HepG2 (cell line): ENCODE results near the gene XKR7. TPM values are rescaled to one million over a fixed set of nuclear protein-coding genes. Genes with fewer than 3 reads are reported as not detected.

Experiments
- ATAC-seq: fragments of 200-7000 bp; cut with Tn5 transposase; 3 replicates; pipeline ENCODE4 v1.9.1; 2020; ENCODE audit warnings: mild to moderate bottlenecking, moderate library complexity
- BruUV-seq: library from RNA; stranded (reverse); fragments of 400-500 nt; replicated peaks from 2 replicates; lab custom pipeline; 2021; lab: Mats Ljungman, UMichigan
- CTCF ChIA-PET: fragments of 300-600 bp; formaldehyde crosslinking; extraction: SDS; loops from one replicate; lab custom pipeline; 2021; ENCODE audit warnings: low total read pairs, inconsistent platforms, low intra/inter-chr PET ratio; lab: Yijun Ruan, JAX
- POLR2A ChIA-PET: fragments of 350-600 bp; sonication (Branson Sonifier 250); formaldehyde crosslinking; loops from one replicate; lab custom pipeline; 2020; ENCODE audit warnings: antibody characterized with exemption, inconsistent platforms; lab: Yijun Ruan, JAX
- DNase-seq: peaks from one replicate; pipeline ENCODE4 v3.0.0-alpha.2; 2015; ENCODE audit warnings: low spot score
- FAIRE-seq: peaks from 3 replicates; lab custom pipeline; 2011; peaks lifted over from hg19 to GRCh38; lab: Jason Lieb, UNC
- H2AFZ ChIP-seq: one replicate; pipeline ENCODE4 v1.6.1; 2011; ENCODE audit warnings: low read length, inconsistent platforms
- H3K27ac ChIP-seq: fragments of 300-600 bp; 3 replicates; pipeline ENCODE4 v1.8.0; 2011; ENCODE audit warnings: mixed run types, mild to moderate bottlenecking, mixed read lengths, low read length, inconsistent platforms; ENCODE audit not compliant: insufficient read depth; ENCODE audit errors: extremely low read length
- H3K27me3 ChIP-seq, 2 experiments: fragments of 200-600 bp in 1 of 2; 2 replicates in 1 of 2; 3 replicates in 1 of 2; pipeline versions ENCODE4 v1.6.0 to v1.8.0; 2011; ENCODE audit warnings: low read length in 2 of 2, mild to moderate bottlenecking in 2 of 2, moderate library complexity in 2 of 2, inconsistent platforms in 1 of 2; ENCODE audit not compliant: insufficient read depth in 2 of 2, control insufficient read depth in 1 of 2
- H3K36me3 ChIP-seq, 2 experiments: fragments of 200-600 bp in 1 of 2; replicated peaks in 1 of 2; 2 replicates in 1 of 2; 3 replicates in 1 of 2; pipeline versions ENCODE4 v1.5.1 to v1.8.0; 2011; ENCODE audit warnings: low read length in 2 of 2, inconsistent platforms in 1 of 2; ENCODE audit not compliant: insufficient read depth in 2 of 2, control insufficient read depth in 1 of 2
- H3K4me1 ChIP-seq: 2 replicates; pipeline ENCODE4 v1.5.1; 2012; ENCODE audit warnings: low read length, inconsistent platforms; ENCODE audit not compliant: insufficient read depth
- H3K4me2 ChIP-seq: 2 replicates; pipeline ENCODE4 v1.6.0; 2011; ENCODE audit warnings: low read depth, low read length, inconsistent platforms
- H3K4me3 ChIP-seq, 3 experiments: fragments of 200-600 bp in 1 of 3; sonication (generic), shearing (Covaris generic) in 1 of 3; replicated peaks in 1 of 3; 2 replicates each; pipeline ENCODE4 v1.5.1; 2011 to 2016; ENCODE audit warnings: low read length in 3 of 3, inconsistent platforms in 2 of 3, low read depth in 2 of 3, mild to moderate bottlenecking in 2 of 3, control low read depth in 1 of 3, mixed read lengths in 1 of 3; ENCODE audit not compliant: insufficient read depth in 1 of 3
- H3K79me2 ChIP-seq: one replicate; pipeline ENCODE4 v1.6.1; 2011; ENCODE audit warnings: low read length, inconsistent platforms; ENCODE audit not compliant: insufficient read depth
- H3K9ac ChIP-seq: 2 replicates; pipeline ENCODE4 v1.6.0; 2011; ENCODE audit warnings: mild to moderate bottlenecking, low read depth, low read length, inconsistent platforms; ENCODE audit not compliant: insufficient read depth
- H3K9me3 ChIP-seq: 2 replicates; pipeline ENCODE4 v1.5.1; 2012; ENCODE audit warnings: mild to moderate bottlenecking, low read length
- H4K20me1 ChIP-seq: 2 replicates; pipeline ENCODE4 v1.6.0; 2011; ENCODE audit warnings: inconsistent platforms, mild to moderate bottlenecking, low read length, moderate library complexity; ENCODE audit not compliant: insufficient read depth
- NFYB ChIP-seq: sonication (generic); formaldehyde crosslinking; IDR thresholded peaks from 2 replicates; pipeline ENCODE4 v1.4.0; 2020; ENCODE audit warnings: missing genetic modification reagents
- ZBTB26 ChIP-seq: IDR thresholded peaks from 2 replicates; pipeline ENCODE4 v1.6.1; 2016; ENCODE audit warnings: missing compliant biosample characterization, missing genetic modification reagents, borderline replicate concordance
- ZNF792 ChIP-seq: IDR thresholded peaks from 2 replicates; pipeline ENCODE4 v1.6.1; 2016
- ZNF816 ChIP-seq: sonication (generic); formaldehyde crosslinking; IDR thresholded peaks from 2 replicates; pipeline ENCODE4 v1.8.0; 2022; ENCODE audit warnings: missing genetic modification reagents, mild to moderate bottlenecking, borderline replicate concordance
- WGBS: methylation state at CpG from one replicate; pipeline ENCODE4 v1.1.6; 2017; ENCODE audit warnings: low lambda C conversion rate; 5-methylcytosine and 5-hydroxymethylcytosine counted together
- in situ Hi-C: cut with HindIII; loops from 2 replicates; pipeline ENCODE4 v1.10.0; 2017; ENCODE audit warnings: low pct_unique_long_range_greater_than_20kb; ENCODE audit not compliant: extremely low pct_ligation_motif_present
- intact Hi-C: fragments of 100-400 bp; cut with micrococcal nuclease; formaldehyde crosslinking; loops from one replicate; pipeline ENCODE4 v1.10.0; 2022; ENCODE audit not compliant: unreplicated experiment
- polyA plus RNA-seq, 8 experiments: library from polyadenylated mRNA; depleted of rRNA in 3 of 8; stranded (reverse) in 7 of 8; unstranded in 1 of 8; fragments of >200 nt; fragmentation: Illumina TruSeq in 4 of 8; extraction: Trizol in 4 of 8; gene quantifications; 2 replicates each; pipeline versions ENCODE4 v1.2.1 to v1.2.3, GENCODE V29; 2011 to 2016; ENCODE audit warnings: low read depth in 4 of 8, missing spikeins in 1 of 8, mixed read lengths in 1 of 8; ENCODE audit not compliant: insufficient read depth in 1 of 8
- total RNA-seq, 5 experiments: library from RNA; depleted of rRNA; stranded (reverse); fragments of >200 nt; fragmentation: Illumina TruSeq; extraction: Trizol; gene quantifications; 2 replicates each; pipeline ENCODE4 v1.2.3, GENCODE V29; 2016; ENCODE audit warnings: low read depth in 1 of 5

XKR7 gene
- total and polyA plus RNA-seq, 2 of the 13 experiments (the other 11 are each of a cell fraction or from before 2014, with no cell fraction given) = not detected

- ATAC-seq = no peak
- Histone ChIP-seq H3K4me1 (no peaks in the 10 kb centered on the region), H3K27me3 (peaks cover 18 to 55% of the 10 kb centered on the region in 2 experiments), H3K9me3 (no peaks in the 10 kb centered on the region), H4K20me1 (peaks cover 8% of the 10 kb centered on the region; the same call in 1 of the 2 replicates), H2AFZ (no peak overlapping the region), H3K4me2 (no peak overlapping the region), H3K4me3 (no peak overlapping the region), H3K79me2 (no peaks in the 10 kb centered on the region), H3K36me3 (no peaks in the 10 kb centered on the region), H3K9ac (no peak overlapping the region), H3K27ac (no peak overlapping the region)
- ChIA-PET CTCF (no interaction called here), POLR2A (no interaction called here)
- FAIRE-seq = no peak
- no peak for TF ChIP-seq ZNF816
- TF ChIP-seq ZBTB26 (CRISPR knock-in tag) = peak; percentile 66; the same call in 1 of the 2 replicates
- no peak for DNase-seq
- WGBS = 9% methylated on average over 2 of the region's 2 CpGs
- no TSS peak for BruUV-seq
- intact Hi-C loops (no loop called here), in situ Hi-C loops (no loop called here)
Measured at GRCh38 chr20:31998246-31998645, 30.3 kb downstream of the XKR7 start.

- in situ Hi-C loops (no loop called here), intact Hi-C loops (no loop called here)
- WGBS = 0% methylated on average over 2 of the region's 2 CpGs
- no peak for TF ChIP-seq ZNF792 (CRISPR knock-in tag)
- TF ChIP-seq NFYB (CRISPR knock-in tag) = peak; percentile 24; the same call in 1 of the 2 replicates
- Histone ChIP-seq H3K36me3 (no peaks in the 10 kb centered on the region), H3K4me3 (no peak overlapping the region), H4K20me1 (no peaks in the 10 kb centered on the region), H3K9me3 (no peaks in the 10 kb centered on the region), H3K27me3 (peaks cover 11 to 32% of the 10 kb centered on the region in 2 experiments), H3K4me1 (no peaks in the 10 kb centered on the region), H3K27ac (no peak overlapping the region), H3K4me2 (no peak overlapping the region), H2AFZ (no peak overlapping the region), H3K79me2 (no peaks in the 10 kb centered on the region), H3K9ac (no peak overlapping the region)
- CTCF ChIA-PET = no interaction called here
- no peak for ATAC-seq
- FAIRE-seq = no peak
- POLR2A ChIA-PET = no interaction called here
- no peak for DNase-seq
- no TSS peak for BruUV-seq
Measured at GRCh38 chr20:32003325-32003724, 35.4 kb downstream of the XKR7 start.
